GM19397 (cell line): ENCODE data around the gene B4GALT6.

Experiments
- ATAC-seq: cut with Tn5 transposase; IDR thresholded peaks from one replicate; pipeline ENCODE4 v1.9.1; 2021; ENCODE audit warnings: mild to moderate bottlenecking, moderate library complexity; ENCODE audit not compliant: unreplicated experiment

B4GALT6 gene

DNA sequence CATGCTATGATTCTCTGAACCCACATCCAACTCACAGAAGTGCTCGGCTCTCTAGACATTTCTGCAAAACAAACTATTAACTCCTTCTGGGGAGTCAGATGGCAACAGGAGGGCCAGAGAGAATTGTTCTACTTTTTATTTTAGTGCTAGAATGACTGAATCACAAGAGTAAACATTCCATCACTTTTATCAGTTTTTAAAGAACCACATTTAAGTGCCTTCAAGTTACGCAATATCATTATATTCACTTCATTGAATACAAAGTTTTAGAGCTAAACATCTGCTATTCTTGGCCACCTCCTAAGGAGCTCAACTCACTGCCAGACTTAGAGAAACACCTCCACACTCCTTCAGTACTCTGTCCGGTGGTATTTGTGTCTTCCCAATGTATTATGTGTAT is 22.4 kb downstream of the B4GALT6 start:
- ATAC-seq = no peak

DNA sequence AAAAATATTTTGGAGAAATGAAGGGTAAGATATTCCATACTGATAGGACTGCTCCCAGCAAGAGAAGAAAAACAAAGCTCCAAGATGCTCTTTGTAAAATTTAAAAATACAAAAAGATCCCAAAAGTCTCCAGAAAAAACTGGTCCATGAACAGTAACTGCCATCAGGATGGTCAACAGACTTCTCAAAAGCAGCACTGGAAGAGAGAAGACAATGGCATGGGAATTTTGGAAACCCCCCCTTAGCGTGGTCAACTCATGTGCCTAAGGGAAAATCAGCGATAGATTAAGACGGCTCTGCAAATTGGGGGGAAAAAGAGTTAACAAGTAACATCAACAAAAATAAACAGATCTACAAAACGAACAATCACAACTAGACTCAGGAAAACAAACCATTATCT is 23.6 kb downstream of the B4GALT6 start:
- no peak for ATAC-seq

DNA sequence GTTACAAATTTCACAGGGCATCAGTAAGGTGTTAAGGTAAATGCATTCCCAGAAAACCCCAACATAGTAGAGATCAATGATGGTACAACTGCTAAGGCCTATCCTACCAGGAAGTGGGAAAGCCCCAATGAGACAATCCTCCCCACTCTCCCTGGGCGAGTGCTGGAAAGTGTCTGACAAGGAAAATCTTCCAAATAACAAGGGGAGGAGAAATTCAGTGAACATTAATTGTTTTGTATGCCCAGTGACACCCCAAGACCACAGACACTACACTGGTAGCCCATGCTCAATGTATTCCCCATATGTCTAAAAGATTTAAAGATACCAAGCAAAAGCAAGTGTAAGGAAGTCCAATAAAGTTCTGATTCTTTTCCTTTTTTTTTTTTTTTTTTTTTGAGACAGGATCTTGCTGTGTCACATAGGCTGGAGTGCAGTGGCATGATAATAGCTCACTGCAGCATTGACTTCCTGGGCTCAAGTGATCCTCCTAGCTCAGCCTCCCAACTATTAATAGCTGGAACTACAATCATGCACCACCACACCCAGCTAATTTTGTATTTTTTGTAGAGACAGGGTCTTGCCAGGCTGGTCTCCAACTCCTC is 24.7 kb downstream of the B4GALT6 start:
- no peak for ATAC-seq

DNA sequence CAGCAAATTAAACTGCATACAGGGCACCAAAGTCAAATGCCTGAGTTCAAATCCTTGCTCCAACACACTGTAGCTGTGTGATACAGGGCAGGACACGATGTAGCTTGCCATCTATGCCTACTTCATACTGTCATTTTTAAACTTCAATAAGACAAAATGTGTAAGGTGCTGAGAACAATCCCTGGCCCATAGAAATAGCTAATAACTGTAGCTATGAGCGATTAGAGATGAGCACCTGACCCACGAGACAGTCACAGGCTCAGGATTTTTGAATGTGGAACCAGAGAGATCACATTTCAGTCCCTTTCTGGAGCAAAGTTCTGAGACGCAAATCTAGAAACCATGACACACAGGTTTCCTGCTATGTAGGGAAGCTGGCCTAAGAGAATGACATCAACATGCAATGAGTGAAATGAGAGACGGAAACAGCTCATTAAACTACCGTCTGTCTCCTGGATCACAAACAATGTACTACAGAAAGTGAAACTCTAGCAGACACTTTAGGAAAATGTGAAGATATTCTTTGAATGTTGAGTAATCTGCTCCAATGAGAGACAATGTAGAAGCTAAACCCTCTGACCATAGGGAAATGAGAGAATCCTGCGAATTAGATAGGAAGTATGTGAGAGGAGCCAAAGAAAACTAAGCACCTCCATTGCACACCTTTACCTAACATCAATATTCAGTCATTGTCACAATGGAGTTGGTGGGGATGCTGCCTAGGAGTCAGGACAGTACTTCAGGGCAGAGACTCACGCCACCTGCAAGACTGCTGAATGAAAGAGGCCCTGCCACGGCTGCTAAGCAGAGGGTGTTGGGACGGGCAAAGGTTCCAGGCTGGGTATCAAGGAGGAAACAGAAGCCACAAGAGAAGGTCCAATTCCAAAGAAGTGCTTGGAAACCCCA is 25.5 kb downstream of the B4GALT6 start:
- peak; percentile 57 for ATAC-seq

DNA sequence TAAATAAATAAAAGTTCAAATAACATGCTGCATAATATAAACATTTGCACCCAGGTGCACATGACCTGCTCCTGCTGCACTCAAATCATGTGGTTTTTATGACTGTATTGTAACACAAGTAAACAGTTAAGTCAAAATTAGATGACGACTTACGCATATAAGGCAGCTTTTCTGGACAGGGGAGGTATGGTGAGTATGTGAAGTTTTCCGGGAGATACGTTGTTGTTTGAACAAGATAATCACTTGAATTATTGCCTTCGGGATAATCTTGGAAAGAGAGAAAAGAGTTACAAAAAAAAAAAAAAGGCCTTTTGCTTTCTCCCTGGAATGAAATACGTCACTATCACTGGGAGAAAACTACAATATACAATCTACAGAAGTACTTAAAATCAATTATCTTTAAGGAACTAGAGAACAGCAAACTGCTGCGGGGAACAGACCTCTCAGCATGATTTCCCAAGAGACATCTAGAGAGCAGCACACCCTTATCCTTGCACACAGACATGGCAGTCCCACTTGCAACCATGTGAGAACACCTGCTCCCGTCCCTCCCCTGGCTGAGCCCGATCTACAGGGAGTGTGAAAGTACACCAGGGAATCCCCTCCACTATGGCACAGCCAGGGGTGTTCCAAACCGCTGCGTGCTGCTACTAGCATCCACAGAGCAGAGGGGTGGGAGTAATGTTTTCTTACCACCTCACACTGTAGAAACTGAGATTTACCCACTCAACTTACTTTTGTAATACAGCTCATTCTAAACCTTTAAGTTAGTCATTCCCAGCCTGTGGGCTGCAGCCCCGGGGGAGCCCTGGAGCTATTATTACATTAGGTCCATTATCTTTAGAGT is 26.3 kb downstream of the B4GALT6 start:
- peak; percentile 75 for ATAC-seq

DNA sequence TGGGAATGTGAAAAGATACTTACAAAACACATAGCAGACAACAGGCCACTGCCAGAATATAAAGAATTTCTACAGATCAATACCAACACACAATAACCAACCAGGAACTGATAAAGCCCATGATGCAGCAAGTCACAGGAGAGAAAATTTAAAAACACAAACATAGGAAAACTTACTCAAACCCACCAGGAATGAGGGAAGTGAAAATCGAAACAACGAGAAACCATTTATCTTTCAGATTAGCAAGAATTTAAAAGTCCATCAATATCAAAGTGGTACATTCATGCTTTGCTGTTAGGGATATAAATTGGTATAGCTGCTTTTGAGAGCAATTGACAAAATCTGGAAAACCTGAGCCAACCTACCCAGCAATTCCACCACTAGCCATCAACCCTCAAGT is 27.6 kb downstream of the B4GALT6 start:
- ATAC-seq = no peak

- ATAC-seq = no peak
These were observed 29.0 kb downstream of the B4GALT6 start for GRCh38 chr18:31655354-31655753.

DNA sequence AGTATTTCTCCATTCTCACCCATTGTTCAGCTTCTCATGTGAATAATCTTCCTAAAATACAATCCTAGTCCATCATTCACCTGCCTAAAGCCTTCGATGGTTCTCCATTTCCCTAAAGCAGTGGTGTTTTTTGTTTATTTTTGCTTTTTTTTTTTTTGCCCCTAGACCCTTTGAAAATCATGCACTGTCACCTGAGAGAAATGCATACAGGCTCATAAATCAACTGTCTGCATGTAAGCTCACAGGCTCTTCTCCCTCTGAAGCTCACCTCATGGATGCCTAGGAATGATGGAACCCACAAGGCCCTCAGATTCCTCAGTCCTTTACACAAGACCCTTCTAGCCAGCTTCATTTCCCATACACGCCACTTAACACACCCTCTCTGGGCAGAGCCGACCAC is 31.5 kb downstream of the B4GALT6 start:
- no peak for ATAC-seq

- ATAC-seq = no peak
These were observed 32.0 kb downstream of the B4GALT6 start for GRCh38 chr18:31652357-31652756.

GRCh38 chr18:31651369-31651768 is 33.0 kb downstream of the B4GALT6 start:
- no peak for ATAC-seq

DNA sequence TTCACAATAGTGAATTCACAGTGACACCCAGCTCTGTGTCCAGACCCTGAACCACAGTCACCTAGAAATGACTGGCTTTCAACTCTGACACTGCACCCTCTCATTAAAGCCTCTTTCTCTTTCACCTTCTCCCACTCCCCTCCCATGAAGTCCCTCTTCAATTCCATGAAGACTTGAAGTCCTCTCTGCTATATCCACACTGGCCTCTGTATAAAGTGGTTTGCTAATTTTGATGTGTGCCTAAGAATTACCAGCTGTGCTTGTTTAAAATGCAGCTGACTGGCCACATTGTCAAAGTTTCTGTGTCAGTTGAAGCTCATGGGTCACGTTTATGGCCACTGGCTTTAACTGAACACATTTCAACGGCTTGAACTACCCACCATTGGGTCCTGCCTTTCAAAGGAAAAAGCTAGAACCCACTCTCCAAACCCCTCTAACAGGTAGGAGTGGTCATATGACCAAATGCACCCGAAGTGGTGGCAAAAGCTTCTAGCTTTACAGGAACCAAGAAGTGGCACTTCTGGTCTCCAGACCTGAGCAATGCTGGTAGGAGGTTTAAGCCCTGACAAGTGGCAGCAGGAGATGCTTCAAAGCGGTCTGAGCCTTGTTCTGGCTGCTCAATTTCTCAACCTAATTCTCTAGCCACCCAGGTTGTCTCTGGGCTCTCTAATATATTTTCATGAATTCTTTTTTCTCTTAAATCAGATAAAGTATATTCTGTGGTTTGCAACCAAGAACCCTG is 34.2 kb downstream of the B4GALT6 start:
- peak; percentile 30 for ATAC-seq

- ATAC-seq = no peak
These were observed 34.9 kb downstream of the B4GALT6 start for GRCh38 chr18:31649449-31649848.

DNA sequence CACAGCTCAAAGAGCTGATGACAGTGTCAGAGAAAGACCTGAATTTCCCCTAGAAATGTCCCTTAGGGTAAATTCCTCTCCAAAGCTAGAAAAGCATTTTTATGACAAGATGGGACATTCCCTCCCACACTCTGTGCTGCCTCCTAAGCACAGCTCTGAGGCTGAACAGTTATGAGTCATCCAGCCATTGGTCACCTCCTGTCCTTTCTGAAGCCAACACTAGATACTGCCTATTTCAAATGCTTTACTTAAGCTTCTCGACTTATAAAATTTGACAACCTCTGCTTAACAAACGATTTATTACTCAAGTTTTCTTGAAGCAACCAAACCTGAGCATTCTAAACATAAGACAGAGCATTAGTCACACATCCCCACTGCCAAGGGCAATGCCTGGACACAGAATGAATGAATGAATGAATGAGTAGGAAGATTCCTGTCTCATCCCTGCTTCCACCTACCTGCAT is 35.4 kb downstream of the B4GALT6 start:
- peak; percentile 59 for ATAC-seq

GRCh38 chr18:31648458-31648857 is 35.9 kb downstream of the B4GALT6 start:
- ATAC-seq = no peak

DNA sequence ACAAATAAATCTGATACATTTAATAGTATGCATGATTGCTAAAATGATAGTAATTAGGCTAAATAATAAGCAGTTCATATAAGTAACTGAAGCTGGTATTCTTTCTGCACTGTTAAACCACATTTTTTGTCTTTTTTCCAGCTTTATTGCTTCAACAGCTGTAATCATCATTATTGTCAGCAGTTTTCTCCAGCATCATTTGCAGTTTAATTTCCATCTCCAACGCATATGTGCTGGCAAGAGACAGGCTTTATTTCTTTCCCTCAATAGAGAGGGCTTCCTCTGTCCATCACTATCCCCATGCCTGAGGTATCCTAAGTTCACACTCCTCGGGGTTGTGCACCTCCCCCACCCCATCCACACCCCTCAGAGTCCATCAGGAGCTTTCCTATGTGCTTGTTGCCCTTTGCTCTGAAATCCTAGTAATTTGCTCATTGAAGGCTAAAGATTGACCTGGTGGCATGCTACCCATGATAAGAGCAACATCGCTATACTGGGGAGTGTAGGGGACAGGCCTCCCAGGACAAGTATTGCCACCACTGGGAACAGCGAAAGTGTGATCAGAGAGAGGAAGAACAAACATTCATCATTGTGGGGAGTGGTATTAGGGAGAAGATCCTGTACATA is 37.1 kb downstream of the B4GALT6 start:
- no peak for ATAC-seq

DNA sequence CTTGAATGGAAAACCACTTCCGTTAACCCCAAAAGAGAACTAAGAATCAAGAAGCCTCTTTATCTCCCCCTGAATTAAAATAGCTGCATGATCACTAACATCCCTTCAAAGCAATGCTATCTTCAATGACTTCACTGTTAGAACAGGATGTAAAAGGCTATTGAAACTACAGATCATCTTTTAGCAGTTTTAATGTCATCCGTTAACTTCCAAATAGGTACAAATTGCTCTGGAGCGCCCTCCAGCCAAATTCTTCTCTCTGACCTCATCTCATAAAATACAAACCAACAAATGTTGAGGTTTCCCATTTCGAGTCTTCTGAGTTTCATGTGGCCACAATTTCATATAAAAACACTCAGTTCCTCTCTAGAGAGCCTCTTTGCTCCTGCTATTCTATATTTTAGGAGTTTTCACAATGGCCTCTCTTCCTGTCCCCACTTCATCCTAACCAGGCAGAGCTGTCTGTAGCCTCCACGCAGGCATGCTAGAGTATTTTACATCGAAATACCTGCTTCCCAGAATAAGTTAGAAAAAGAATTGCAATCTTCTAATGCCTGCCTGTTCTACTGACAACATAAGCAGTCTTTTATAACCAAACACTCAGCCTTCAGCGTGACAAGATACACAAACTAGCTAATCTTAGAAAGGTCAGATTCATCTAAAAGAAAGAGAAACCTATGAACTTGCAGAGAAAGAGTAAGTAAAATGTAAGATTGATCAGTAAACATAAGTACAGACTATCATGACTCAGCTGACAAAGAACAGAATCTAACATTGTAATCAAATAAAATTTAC is 37.9 kb downstream of the B4GALT6 start:
- peak; percentile 29 for ATAC-seq

- no peak for ATAC-seq
These were observed 39.0 kb downstream of the B4GALT6 start for GRCh38 chr18:31645411-31645810.

- no peak for ATAC-seq
These were observed 41.4 kb downstream of the B4GALT6 start for GRCh38 chr18:31643003-31643402.

- ATAC-seq = no peak
These were observed 46.9 kb downstream of the B4GALT6 start for GRCh38 chr18:31637445-31637844.
